Prostate gland (tissue), 2 donors: ENCODE results near the gene KRTAP10-2. TPM values are rescaled to one million over a fixed set of nuclear protein-coding genes. Genes with fewer than 3 reads are reported as not detected.

Experiments used
- DNase-seq: peaks from one replicate; pipeline ENCODE4 v3.0.0-alpha.2; 2019; ENCODE audit warnings: low spot score
- H3K27ac ChIP-seq, 2 donors: fragments of 200-600 bp; sonication (generic); 2 replicates each; pipeline ENCODE4 v1.5.1; 2017 to 2019
- H3K27me3 ChIP-seq: fragments of 200-600 bp; sonication (generic); replicated peaks from 2 replicates; pipeline ENCODE4 v1.5.1; 2019; ENCODE audit not compliant: insufficient read depth
- H3K36me3 ChIP-seq, 2 donors: fragments of 200-600 bp; sonication (generic); 1 replicate in 1 of 2; 2 replicates in 1 of 2; pipeline versions ENCODE4 v1.5.1 to v1.8.1; 2017 to 2019
- H3K4me1 ChIP-seq: fragments of 200-600 bp; sonication (generic); replicated peaks from 2 replicates; pipeline ENCODE4 v1.5.1; 2019
- H3K4me3 ChIP-seq, 2 donors: fragments of 200-600 bp; sonication (generic); 2 replicates each; pipeline ENCODE4 v1.5.1; 2017 to 2019
- H3K9me3 ChIP-seq: fragments of 200-600 bp; sonication (generic); 2 replicates; pipeline ENCODE4 v1.5.1; 2017
- POLR2A ChIP-seq: fragments of 450-650 bp; IDR thresholded peaks from one replicate; pipeline ENCODE4 v1.6.1; 2016; ENCODE audit warnings: antibody characterized with exemption, mild to moderate bottlenecking
- POLR2AphosphoS5 ChIP-seq: sonication (generic); formaldehyde crosslinking; IDR thresholded peaks from one replicate; pipeline ENCODE4 v1.6.1; 2017; ENCODE audit warnings: antibody characterized with exemption
- WGBS: methylation state at CpG from one replicate; pipeline ENCODE4 v1.1.5; 2018; 5-methylcytosine and 5-hydroxymethylcytosine counted together
- intact Hi-C: fragments of 100-400 bp; cut with DNase I; formaldehyde crosslinking; loops from one replicate; pipeline ENCODE4 v1.14.2; 2022
- total RNA-seq, 2 donors: library from RNA; depleted of rRNA; stranded (reverse); fragments of >200 nt; gene quantifications; one replicate each; pipeline ENCODE4 v1.1.0, GENCODE V29; 2016
- TF ChIP-seq, protein P1 (sequence below), 4 experiments: fragments of 200-600 bp in 2 of 4; fragments of 450-650 bp in 2 of 4; sonication (generic) in 2 of 4; IDR thresholded peaks; 1 replicate in 3 of 4; 2 replicates in 1 of 4; pipeline ENCODE4 v1.5.1; 2016 to 2019; ENCODE audit warnings: antibody characterized with exemption in 4 of 4, mild to moderate bottlenecking in 2 of 4, moderate library complexity in 2 of 4

The KRTAP10-2 gene
- total RNA-seq, 2 donors from 2014 or later: not detected

DNA sequence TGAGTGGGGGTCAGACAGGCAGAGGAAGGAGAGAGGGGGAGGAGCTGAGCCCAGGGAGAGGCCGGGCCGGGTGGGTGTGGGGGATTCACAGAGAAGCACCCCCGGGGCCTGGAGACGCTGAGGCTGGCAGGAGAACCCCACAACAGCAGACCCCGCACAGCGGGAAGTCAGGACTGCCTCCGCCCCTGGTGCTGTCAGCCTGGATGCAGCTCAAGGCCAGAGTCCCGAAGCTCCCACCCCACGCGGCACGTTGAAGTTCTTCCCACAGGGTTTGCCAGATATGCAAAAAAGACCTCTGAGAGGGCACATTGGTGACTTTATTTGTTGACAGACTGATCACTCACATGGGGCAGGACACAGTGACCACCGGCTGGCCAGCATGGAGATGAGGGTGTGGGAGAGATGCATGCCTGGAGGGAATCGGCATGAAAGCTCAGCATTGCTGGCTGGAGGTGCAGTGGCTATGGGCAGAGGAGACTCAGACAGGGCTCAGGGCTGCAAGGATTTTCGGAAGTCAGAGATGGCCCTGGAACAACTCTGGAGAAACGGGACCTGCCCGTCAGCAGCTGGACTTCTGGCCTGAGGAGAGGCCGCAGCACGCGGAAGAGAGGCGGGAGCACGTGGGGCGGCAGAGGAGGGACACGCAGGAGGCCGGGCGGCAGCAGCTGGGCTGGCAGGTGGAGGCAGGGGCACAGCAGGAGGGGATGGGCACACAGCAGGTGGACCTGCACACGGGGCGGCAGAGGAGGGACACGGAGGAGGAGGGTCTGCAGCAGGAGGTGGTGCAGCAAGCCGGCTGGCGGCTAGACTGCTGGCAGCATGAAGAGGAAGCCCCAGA lies 6.4 kb upstream of the KRTAP10-2 start:
- WGBS: 56% methylated on average over 30 of the region's 30 CpGs
- Histone ChIP-seq H3K4me1 (no peaks in the 10 kb centered on the region), H3K9me3 (no peaks in the 10 kb centered on the region), H3K27me3 (no peaks in the 10 kb centered on the region), H3K36me3 (no peaks in the 10 kb centered on the region), H3K4me3 (no peak overlapping the region), H3K27ac (no peak overlapping the region)
- no peak for TF ChIP-seq POLR2AphosphoS5
- no peak for TF ChIP-seq POLR2A
- TF ChIP-seq, protein P1, sequence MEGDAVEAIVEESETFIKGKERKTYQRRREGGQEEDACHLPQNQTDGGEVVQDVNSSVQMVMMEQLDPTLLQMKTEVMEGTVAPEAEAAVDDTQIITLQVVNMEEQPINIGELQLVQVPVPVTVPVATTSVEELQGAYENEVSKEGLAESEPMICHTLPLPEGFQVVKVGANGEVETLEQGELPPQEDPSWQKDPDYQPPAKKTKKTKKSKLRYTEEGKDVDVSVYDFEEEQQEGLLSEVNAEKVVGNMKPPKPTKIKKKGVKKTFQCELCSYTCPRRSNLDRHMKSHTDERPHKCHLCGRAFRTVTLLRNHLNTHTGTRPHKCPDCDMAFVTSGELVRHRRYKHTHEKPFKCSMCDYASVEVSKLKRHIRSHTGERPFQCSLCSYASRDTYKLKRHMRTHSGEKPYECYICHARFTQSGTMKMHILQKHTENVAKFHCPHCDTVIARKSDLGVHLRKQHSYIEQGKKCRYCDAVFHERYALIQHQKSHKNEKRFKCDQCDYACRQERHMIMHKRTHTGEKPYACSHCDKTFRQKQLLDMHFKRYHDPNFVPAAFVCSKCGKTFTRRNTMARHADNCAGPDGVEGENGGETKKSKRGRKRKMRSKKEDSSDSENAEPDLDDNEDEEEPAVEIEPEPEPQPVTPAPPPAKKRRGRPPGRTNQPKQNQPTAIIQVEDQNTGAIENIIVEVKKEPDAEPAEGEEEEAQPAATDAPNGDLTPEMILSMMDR (IDR thresholded peaks at IDR 0.05): no peak
- intact Hi-C loops: no loop called here
- no peak for DNase-seq

GRCh38 chr21:44556879-44557278 lies 5.6 kb upstream of the KRTAP10-2 start:
- no peaks in the 10 kb centered on the region for H3K4me1 ChIP-seq

GRCh38 chr21:44555200-44555875 lies 4.0 kb upstream of the KRTAP10-2 start:
- no peak for TF ChIP-seq POLR2A
- no peak for TF ChIP-seq POLR2AphosphoS5
- TF ChIP-seq, protein P1 (IDR thresholded peaks at IDR 0.05): no peak
- no peaks in the 10 kb centered on the region for H3K27me3 ChIP-seq

More at GRCh38 chr21:44556879-44557278, 5.6 kb upstream of the KRTAP10-2 start:
- TF ChIP-seq POLR2AphosphoS5 (no peak), POLR2A (no peak)
- TF ChIP-seq, protein P1 (IDR thresholded peaks at IDR 0.05): no peak
- Histone ChIP-seq H3K27me3 (no peaks in the 10 kb centered on the region), H3K4me3 (no peak overlapping the region), H3K27ac (no peak overlapping the region), H3K36me3 (no peaks in the 10 kb centered on the region), H3K9me3 (no peaks in the 10 kb centered on the region)
- WGBS: 78% methylated on average over 9 of the region's 9 CpGs
- no peak for DNase-seq
- intact Hi-C loops: no loop called here

GRCh38 chr21:44552681-44553080 lies 1.4 kb upstream of the KRTAP10-2 start:
- H3K27ac ChIP-seq: no peak overlapping the region
- H3K4me3 ChIP-seq: no peak overlapping the region
- no peak for TF ChIP-seq POLR2AphosphoS5
- DNase-seq: no peak
- no peaks in the 10 kb centered on the region for H3K4me1 ChIP-seq
- no peaks in the 10 kb centered on the region for H3K9me3 ChIP-seq
- no peaks in the 10 kb centered on the region for H3K27me3 ChIP-seq
- WGBS: 83% methylated on average over 13 of the region's 13 CpGs
- H3K36me3 ChIP-seq: no peaks in the 10 kb centered on the region
- intact Hi-C loops: no loop called here

More at GRCh38 chr21:44555200-44555875, 4.0 kb upstream of the KRTAP10-2 start:
- no peak for DNase-seq
- H3K4me1 ChIP-seq: no peaks in the 10 kb centered on the region
- no peaks in the 10 kb centered on the region for H3K9me3 ChIP-seq
- 83% methylated on average over 13 of the region's 13 CpGs for WGBS
- no peak overlapping the region for H3K4me3 ChIP-seq
- no peak overlapping the region for H3K27ac ChIP-seq
- H3K36me3 ChIP-seq: no peaks in the 10 kb centered on the region
- intact Hi-C loops: no loop called here

DNA sequence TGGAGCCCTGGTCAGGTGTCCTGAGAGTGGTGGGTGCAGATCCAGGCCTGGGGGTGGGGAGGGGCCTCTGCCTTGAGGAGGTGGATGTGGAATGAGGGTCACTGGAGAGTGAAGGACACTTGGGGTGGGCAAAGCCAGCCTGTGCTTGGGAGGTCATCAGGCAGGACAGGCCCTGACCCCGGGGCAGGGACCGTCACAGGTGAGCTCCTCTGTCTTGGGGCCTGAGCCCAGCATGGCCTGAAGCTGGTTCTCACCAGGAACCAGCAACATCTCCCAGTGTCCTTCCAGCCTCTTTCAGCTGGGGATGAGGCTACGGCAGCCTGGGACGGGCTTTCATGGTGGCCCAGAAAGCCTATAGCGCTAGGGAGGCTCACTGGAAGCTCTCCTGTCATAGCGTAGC lies 831 bp upstream of the KRTAP10-2 start:
- H3K36me3 ChIP-seq: no peaks in the 10 kb centered on the region
- H3K9me3 ChIP-seq: no peaks in the 10 kb centered on the region
- intact Hi-C loops: no loop called here
- whole genome bisulfite sequencing: 96% methylated on average over 6 of the region's 6 CpGs
- no peak overlapping the region for H3K27ac ChIP-seq
- TF ChIP-seq POLR2A (no peak), POLR2AphosphoS5 (no peak)
- TF ChIP-seq, protein P1 (IDR thresholded peaks at IDR 0.05): no peak
- DNase-seq: no peak
- H3K27me3 ChIP-seq: no peaks in the 10 kb centered on the region
- H3K4me1 ChIP-seq: no peaks in the 10 kb centered on the region
- no peak overlapping the region for H3K4me3 ChIP-seq
